Breast epithelium (tissue), 4 donors: ENCODE measurements around the gene MEOX1. TPM values are rescaled to one million over a fixed set of nuclear protein-coding genes. Genes with fewer than 3 reads are reported as not detected.
A peak's percentile ranks its signal among the peaks of the same experiment; 100 is the strongest.

Source experiments
- DNase-seq, 2 donors: peaks; one replicate each; pipeline ENCODE4 v3.0.0-alpha.2; 2019; ENCODE audit warnings: low spot score in 2 of 2
- H3K27ac ChIP-seq, 2 donors: fragments of 200-600 bp; sonication (generic) in 1 of 2; one replicate each; pipeline ENCODE4 v1.5.1; 2016 to 2019; ENCODE audit warnings: mild to moderate bottlenecking in 1 of 2
- H3K27me3 ChIP-seq, 2 donors: fragments of 200-600 bp; sonication (generic) in 1 of 2; one replicate each; pipeline versions ENCODE4 v1.5.1 to v1.6.0; 2017 to 2019; ENCODE audit warnings: control low read depth in 1 of 2, mild to moderate bottlenecking in 1 of 2
- H3K36me3 ChIP-seq: fragments of 200-600 bp; one replicate; pipeline ENCODE4 v1.5.1; 2019
- H3K4me1 ChIP-seq, 2 donors: fragments of 200-600 bp; sonication (generic); one replicate each; pipeline ENCODE4 v1.5.1; 2016 to 2019; ENCODE audit warnings: control low read depth in 1 of 2
- H3K4me3 ChIP-seq, 3 donors: fragments of 200-600 bp; sonication (generic); 1 replicate in 2 of 3; 2 replicates in 1 of 3; pipeline ENCODE4 v1.5.1; 2016 to 2019; ENCODE audit warnings: mild to moderate bottlenecking in 3 of 3, moderate library complexity in 2 of 3
- H3K9me3 ChIP-seq, 2 donors: fragments of 200-600 bp; sonication (generic) in 1 of 2; one replicate each; pipeline ENCODE4 v1.5.1; 2016 to 2019; ENCODE audit warnings: control low read depth in 1 of 2
- CTCF ChIP-seq, 3 donors: fragments of 450-650 bp; IDR thresholded peaks; one replicate each; pipeline ENCODE4 v1.5.1; 2016 to 2017; ENCODE audit warnings: antibody characterized with exemption in 3 of 3, mild to moderate bottlenecking in 3 of 3, moderate library complexity in 3 of 3
- POLR2A ChIP-seq: fragments of 450-650 bp; IDR thresholded peaks from one replicate; pipeline ENCODE4 v1.6.1; 2016; ENCODE audit warnings: antibody characterized with exemption, mild to moderate bottlenecking, moderate library complexity
- POLR2AphosphoS5 ChIP-seq, 3 donors: sonication (generic); formaldehyde crosslinking; IDR thresholded peaks; one replicate each; pipeline ENCODE4 v1.6.1; 2017; ENCODE audit warnings: antibody characterized with exemption in 3 of 3
- intact Hi-C: fragments of 100-400 bp; cut with DNase I; formaldehyde crosslinking; loops from one replicate; pipeline ENCODE4 v1.15.1; 2023; ENCODE audit warnings: low total_unique reads
- total RNA-seq, 3 donors: library from RNA; depleted of rRNA; stranded (reverse); fragments of >200 nt; gene quantifications; one replicate each; pipeline ENCODE4 v1.1.0, GENCODE V29; 2016

MEOX1 gene
- total RNA-seq, 3 donors from 2014 or later = 2.6 to 11.0 (median 10.5) TPM

GRCh38 chr17:43658900-43659299 is 2.8 kb downstream of the MEOX1 start:
- H3K36me3 ChIP-seq = no peaks in the 10 kb centered on the region
- peaks cover 0 to 3% of the 10 kb centered on the region in 2 donors for H3K4me1 ChIP-seq
- TF ChIP-seq POLR2AphosphoS5 (IDR thresholded peaks at IDR 0.05) (no peak), CTCF (IDR thresholded peaks at IDR 0.05) (no peak), POLR2A (no peak)
- intact Hi-C loops = no loop called here
- no peaks in the 10 kb centered on the region for H3K9me3 ChIP-seq
- DNase-seq = no peak
- peak overlapping the region; percentile 5 to 51 (median 25) for H3K4me3 ChIP-seq
- no peaks in the 10 kb centered on the region for H3K27me3 ChIP-seq
- peak overlapping the region; percentile 6 to 55 for H3K27ac ChIP-seq

GRCh38 chr17:43655693-43656255 is 5.9 kb downstream of the MEOX1 start:
- Histone ChIP-seq H3K27ac (peak overlapping the region in 1 of 2 donors; percentile 66), H3K4me3 (no peak overlapping the region), H3K4me1 (peaks cover 0 to under 1% of the 10 kb centered on the region in 2 donors), H3K27me3 (no peaks in the 10 kb centered on the region), H3K36me3 (no peaks in the 10 kb centered on the region), H3K9me3 (no peaks in the 10 kb centered on the region)
- TF ChIP-seq CTCF (IDR thresholded peaks at IDR 0.05) = no peak
- no peak for TF ChIP-seq POLR2A
- no peak for TF ChIP-seq POLR2AphosphoS5 (IDR thresholded peaks at IDR 0.05)
- DNase-seq = no peak
- intact Hi-C loops = no loop called here

GRCh38 chr17:43652124-43652480 is 9.6 kb downstream of the MEOX1 start:
- no peak for DNase-seq
- H3K4me1 ChIP-seq = no peaks in the 10 kb centered on the region
- intact Hi-C loops = no loop called here
- peak overlapping the region in 1 of 2 donors; percentile 25 for H3K27ac ChIP-seq
- TF ChIP-seq CTCF (IDR thresholded peaks at IDR 0.05) = no peak
- TF ChIP-seq POLR2AphosphoS5 (IDR thresholded peaks at IDR 0.05) = no peak
- no peak for TF ChIP-seq POLR2A
- H3K27me3 ChIP-seq = no peaks in the 10 kb centered on the region
- no peak overlapping the region for H3K4me3 ChIP-seq
- H3K36me3 ChIP-seq = no peaks in the 10 kb centered on the region
- no peaks in the 10 kb centered on the region for H3K9me3 ChIP-seq

- Histone ChIP-seq H3K36me3 (no peaks in the 10 kb centered on the region), H3K27me3 (no peaks in the 10 kb centered on the region), H3K4me1 (no peaks in the 10 kb centered on the region), H3K27ac (peak overlapping the region in 1 of 2 donors; percentile 7), H3K4me3 (no peak overlapping the region), H3K9me3 (no peaks in the 10 kb centered on the region)
- TF ChIP-seq POLR2A (no peak), POLR2AphosphoS5 (IDR thresholded peaks at IDR 0.05) (no peak), CTCF (IDR thresholded peaks at IDR 0.05) (no peak)
- intact Hi-C loops = no loop called here
- DNase-seq = no peak
Observed at GRCh38 chr17:43650471-43650870, 11.3 kb downstream of the MEOX1 start.

- Histone ChIP-seq H3K36me3 (no peaks in the 10 kb centered on the region), H3K4me1 (no peaks in the 10 kb centered on the region), H3K4me3 (no peak overlapping the region), H3K27ac (no peak overlapping the region), H3K27me3 (no peaks in the 10 kb centered on the region), H3K9me3 (no peaks in the 10 kb centered on the region)
- TF ChIP-seq CTCF (IDR thresholded peaks at IDR 0.05) (no peak), POLR2A (no peak), POLR2AphosphoS5 (IDR thresholded peaks at IDR 0.05) (no peak)
- DNase-seq = no peak
- intact Hi-C loops = no loop called here
Observed at GRCh38 chr17:43648916-43649315, 12.8 kb downstream of the MEOX1 start.
